Adrenal gland (tissue), 5 donors: ENCODE results near the gene MOAP1.
"Not testable (repeated sequence)": the region's sequence is repeated elsewhere in the genome, so short reads cannot be mapped to it uniquely, and the experiment has no call there.

Source experiments
- CTCF ChIP-seq, 6 experiments: fragments of 450-650 bp in 4 of 6; fragments of 200-600 bp in 2 of 6; sonication (generic) in 1 of 6; IDR thresholded peaks; 1 replicate in 5 of 6; 2 replicates in 1 of 6; pipeline versions ENCODE4 v1.5.1 to v1.8.0; 2016 to 2021; ENCODE audit warnings: antibody characterized with exemption in 6 of 6, mild to moderate bottlenecking in 2 of 6, moderate library complexity in 1 of 6
- POLR2A ChIP-seq, 2 donors: fragments of 450-650 bp; IDR thresholded peaks; one replicate each; pipeline ENCODE4 v1.6.1; 2017; ENCODE audit warnings: antibody characterized with exemption in 2 of 2, mild to moderate bottlenecking in 2 of 2, moderate library complexity in 1 of 2
- donor health status: DM: no; HTN: no; CAD: no.

- not testable (repeated sequence) for TF ChIP-seq CTCF, POLR2A (IDR thresholded peaks at IDR 0.05)
These were observed 14.6 kb downstream of the MOAP1 start for GRCh38 chr14:93170141-93170540.
